Measurements from ENCODE around the gene BCL2L14.

GRCh38 chr12:12108441-12109058 is 37.8 kb downstream of the BCL2L14 start:
- TF ChIP-seq, protein P1, sequence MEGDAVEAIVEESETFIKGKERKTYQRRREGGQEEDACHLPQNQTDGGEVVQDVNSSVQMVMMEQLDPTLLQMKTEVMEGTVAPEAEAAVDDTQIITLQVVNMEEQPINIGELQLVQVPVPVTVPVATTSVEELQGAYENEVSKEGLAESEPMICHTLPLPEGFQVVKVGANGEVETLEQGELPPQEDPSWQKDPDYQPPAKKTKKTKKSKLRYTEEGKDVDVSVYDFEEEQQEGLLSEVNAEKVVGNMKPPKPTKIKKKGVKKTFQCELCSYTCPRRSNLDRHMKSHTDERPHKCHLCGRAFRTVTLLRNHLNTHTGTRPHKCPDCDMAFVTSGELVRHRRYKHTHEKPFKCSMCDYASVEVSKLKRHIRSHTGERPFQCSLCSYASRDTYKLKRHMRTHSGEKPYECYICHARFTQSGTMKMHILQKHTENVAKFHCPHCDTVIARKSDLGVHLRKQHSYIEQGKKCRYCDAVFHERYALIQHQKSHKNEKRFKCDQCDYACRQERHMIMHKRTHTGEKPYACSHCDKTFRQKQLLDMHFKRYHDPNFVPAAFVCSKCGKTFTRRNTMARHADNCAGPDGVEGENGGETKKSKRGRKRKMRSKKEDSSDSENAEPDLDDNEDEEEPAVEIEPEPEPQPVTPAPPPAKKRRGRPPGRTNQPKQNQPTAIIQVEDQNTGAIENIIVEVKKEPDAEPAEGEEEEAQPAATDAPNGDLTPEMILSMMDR (conservative IDR thresholded peaks at IDR 0.05; ENCODE audit: low read depth, low read length), result no peak
- no peak for TF ChIP-seq EZH2 (IDR thresholded peaks at IDR 0.05; ENCODE audit: borderline replicate concordance, low read depth, low read length, poor library complexity, severe bottlenecking)

All from A673 (cell line).